GM21529 (cell line): ENCODE results near the gene STMN1.

Experiments used
- ATAC-seq: cut with Tn5 transposase; IDR thresholded peaks from one replicate; pipeline ENCODE4 v1.9.1; 2021; ENCODE audit not compliant: unreplicated experiment

Gene STMN1

DNA sequence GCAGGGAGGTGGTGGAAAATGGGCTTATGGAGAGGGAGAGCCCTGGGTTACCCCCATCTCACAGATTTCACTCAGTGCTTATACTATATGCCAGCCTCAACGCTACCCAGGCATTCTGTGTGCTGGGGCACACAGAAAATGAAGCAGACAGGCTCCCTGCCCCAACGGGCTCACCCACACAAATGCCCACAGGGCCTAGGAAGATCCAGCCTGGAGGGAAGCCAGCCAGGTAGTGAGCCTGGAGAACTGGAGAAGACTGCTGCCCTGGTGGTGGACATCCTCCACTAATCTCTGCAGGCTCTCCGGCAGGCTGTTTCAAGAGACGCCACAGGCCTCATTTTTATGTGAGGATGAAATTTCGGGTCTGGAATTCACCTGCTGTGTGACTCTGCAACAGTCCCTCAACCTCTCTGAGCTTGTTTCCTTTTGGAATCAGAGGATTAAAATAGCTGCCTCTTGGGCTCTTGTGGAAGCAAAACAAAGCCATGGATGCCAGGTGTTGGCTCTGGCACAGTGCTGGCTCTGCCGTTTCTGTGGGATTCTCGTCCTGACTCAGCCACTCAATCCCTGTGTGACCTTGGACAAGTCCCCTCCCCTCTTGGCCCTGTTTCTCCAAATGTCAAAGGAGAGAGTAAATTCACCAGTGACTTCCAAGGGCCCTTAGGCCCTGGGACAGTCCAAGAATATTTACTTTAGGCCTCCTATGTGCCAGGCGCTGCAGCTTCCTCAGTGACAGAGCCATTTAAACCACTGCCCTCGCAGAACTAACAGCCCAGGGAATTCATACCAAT is 34.3 kb downstream of the STMN1 start:
- no peak for ATAC-seq

DNA sequence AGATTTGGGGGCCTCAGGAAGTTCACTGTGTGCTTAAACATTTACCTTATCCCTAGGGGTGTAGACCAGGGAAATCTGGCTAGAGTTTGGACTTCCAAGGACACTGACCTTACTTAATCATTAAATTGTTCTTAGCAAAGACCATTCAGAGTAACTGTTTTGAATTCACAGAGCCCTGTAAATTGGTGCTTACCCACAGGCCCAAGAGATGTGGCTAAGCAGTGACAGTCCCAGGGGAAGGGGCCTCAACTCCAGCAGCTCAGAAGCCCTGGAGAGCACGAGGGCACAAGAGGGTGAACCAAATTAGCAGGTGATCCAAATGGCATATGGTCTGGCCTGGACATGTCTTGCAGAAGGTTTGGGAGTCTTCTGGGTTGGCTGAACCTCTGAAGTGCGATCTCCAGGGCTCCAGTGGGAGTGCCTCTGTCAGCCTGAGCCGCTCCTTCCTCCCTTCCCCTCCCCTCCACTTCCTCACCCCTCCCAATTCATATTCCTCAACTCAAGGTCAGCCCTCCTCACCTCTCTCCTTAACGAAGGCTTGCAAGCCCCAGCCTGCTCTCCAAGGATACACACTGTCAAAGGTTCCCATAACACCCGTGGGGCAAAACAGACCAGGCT is 35.0 kb downstream of the STMN1 start:
- no peak for ATAC-seq

DNA sequence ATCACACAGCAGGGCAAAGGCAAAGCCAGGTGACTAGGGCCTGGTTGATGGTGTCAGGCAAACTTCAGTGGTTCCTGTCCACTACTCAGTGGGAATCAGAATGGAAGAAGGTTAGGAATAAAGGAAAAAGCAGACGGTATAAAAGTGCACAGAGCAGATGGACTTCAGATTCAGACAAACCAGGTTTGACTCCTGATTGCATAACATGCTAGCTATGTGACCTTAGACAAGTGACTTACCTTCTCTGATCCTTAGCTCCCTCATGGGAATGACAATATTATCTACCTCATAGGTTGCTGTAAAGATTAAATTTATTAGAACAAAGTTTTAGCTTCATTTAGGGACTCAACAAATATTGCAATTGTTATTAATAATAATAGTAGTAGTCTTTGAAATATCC is 35.6 kb downstream of the STMN1 start:
- ATAC-seq, result no peak

DNA sequence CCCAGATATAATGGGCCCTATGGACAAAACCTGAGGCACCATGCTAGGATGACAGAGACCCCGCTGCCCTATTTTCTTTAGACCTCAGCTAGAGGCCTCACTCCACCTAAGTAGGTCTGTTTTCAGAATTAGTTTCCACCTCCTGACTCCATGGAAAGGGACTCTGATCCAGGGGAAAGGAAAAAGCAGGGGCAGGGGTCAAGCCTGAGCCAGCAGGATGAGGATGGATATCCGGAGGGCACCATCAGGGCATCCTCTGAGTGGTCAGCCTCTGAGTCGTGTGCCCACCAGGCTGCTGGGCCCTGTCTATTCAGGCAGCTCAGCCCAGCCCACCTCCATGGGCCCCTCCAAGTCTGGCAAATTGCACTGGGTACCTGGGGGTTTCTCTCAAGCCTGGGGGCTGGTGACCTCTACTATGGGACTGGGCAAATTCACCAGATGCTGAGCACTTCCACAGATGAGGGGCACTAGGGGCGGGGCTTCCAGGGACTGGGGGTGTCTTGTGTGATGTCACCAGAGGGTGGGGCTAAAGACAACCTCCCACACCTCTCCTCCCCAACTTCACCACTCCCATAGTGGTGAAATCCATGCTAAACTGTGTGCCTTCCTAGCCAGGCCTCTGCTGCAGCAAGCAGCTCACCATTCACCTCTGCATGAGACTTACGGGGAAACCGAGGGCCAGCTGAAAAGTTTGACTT is 36.2 kb downstream of the STMN1 start:
- ATAC-seq, result no peak

DNA sequence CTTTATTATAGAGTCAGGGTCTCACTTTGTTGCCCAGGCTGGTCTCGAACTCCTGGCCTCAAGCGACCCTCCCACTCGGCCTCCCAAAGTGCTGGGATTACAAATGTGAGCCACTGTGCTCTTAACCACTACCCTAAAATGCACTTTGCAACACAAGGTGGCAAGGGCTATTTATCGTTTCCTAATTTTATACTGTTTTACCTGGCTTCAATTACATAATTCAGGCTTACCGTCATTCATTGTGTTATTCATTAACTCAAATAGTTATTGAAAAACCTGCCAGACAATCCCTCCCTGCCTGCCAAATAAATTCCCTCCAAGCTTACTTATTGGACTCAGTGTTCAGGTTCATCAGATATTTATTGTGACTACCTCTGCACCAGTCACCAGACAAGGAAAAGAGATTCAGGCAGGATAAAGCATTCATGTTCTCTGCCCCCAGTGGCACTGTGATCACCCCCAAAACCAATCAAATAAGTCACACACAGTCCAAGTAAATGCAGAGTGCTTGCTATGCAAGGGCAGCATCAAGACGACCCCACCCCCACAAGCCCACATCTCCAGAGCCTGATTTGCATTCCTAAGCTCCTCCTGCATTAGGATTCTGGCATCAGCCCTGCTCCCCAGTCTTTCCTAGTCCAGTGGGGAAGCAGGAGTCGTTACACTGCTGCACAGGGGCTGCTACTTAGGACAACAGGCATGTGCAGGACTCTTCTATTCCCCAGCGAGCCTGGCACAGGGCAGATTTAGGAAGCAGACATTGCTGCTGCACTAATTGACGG is 38.8 kb downstream of the STMN1 start:
- ATAC-seq, result no peak

DNA sequence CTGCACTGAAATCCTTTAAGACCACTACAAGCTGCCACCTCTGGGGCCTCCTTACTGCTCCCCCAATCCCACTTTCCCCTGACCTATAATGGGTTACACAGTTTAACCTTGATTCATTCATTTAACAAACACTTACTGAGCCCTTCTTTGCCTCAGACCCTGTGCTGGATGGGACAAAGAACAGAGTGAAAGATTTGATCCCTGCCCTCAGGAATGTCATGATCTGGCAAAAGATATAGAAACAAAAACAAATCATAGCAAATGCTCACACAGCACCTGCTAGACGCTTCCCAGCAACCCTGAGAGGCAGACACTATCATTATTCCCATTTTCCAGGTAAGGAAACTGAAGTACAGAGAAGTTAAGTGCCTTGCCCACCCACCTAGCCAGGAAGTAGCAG is 39.9 kb downstream of the STMN1 start:
- ATAC-seq, result no peak

DNA sequence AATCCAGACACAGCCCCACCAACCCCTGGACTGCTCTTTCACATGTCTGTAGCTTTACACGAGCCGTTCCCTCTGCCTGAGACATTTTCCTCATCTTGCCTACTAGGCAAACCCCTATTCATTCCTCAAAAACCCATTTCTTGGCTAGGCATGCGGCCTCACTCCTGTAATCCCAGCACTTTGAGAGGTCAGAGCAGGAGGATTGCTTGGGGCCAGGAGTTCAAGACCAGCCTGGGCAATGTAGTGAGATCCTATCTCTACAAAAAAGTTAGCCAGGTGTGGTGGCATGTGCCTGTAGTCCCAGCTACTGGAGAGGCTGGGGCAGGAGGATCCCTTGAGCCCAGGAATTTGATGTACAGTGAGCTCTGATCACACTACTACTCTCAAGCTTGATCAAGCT is 41.8 kb downstream of the STMN1 start:
- ATAC-seq, result no peak

DNA sequence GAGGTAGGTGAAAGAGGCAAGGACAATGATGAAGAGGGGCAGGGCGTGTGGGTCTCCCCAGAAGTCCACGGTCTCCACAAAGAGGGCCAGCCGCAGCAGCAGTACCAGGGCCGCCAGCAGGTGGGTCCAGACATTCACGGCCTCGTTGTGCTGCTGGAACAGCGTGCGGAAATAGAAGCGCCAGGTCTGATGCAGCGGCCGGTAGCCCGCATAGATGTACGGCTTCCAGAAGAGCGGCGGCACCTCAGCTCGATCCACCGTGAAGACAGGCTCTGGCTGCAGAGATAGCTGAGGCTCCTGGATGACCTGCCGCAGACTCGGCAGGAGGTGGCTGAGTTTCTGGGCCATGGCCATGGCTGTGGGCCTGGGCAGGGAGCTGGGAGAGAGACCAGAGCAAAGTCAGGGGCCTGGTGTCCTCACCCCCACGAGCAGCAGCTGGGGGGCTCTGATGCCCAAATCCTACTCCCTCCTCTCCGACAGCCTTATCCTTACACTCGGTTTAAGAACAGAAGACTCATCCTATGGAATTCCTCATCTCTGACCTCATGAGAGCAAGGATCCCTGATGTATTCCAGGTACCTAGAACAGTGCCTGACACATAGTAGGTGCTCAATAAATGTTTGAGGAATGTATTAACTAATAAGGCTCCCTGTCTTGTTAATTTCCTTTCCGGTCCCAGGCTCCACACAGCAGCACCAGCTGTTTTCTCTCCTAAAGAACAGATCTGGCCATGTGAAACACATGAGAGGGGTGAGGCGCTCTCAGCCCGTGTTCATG is 42.5 kb downstream of the STMN1 start:
- no peak for ATAC-seq

DNA sequence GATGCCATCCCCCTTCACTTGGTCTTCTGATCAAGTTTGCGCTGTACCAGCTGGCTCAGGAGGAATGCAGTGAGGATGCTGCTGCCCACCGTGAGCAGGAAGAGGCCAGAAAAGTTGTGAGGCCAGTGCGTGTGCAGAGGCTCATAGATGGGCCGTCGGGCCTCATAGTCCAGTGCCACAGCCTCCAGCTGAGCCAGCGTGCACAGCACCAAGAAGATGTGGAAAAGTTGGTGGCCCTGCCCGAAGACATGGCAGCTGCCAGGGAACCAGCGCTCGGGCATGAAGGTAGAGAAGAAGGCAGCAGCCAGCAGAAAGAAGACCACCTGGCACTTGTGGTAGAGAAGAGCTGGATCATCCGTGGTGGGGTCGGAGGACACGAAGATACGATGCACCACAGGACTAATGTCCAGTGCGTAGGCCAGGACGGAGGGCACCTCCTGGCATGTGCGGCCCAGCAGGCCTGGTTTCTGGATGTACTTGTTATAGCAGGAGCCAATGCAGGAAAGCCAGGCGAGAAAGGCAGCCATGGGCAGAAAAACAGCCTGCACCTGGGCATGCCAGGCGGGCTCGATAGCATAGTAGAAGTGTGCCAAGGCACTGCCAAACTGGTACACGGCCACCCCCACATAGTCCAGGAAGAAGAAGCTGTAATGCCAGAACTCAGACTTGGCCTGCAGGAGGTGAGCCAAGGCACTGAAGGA is 43.3 kb downstream of the STMN1 start:
- no peak for ATAC-seq

DNA sequence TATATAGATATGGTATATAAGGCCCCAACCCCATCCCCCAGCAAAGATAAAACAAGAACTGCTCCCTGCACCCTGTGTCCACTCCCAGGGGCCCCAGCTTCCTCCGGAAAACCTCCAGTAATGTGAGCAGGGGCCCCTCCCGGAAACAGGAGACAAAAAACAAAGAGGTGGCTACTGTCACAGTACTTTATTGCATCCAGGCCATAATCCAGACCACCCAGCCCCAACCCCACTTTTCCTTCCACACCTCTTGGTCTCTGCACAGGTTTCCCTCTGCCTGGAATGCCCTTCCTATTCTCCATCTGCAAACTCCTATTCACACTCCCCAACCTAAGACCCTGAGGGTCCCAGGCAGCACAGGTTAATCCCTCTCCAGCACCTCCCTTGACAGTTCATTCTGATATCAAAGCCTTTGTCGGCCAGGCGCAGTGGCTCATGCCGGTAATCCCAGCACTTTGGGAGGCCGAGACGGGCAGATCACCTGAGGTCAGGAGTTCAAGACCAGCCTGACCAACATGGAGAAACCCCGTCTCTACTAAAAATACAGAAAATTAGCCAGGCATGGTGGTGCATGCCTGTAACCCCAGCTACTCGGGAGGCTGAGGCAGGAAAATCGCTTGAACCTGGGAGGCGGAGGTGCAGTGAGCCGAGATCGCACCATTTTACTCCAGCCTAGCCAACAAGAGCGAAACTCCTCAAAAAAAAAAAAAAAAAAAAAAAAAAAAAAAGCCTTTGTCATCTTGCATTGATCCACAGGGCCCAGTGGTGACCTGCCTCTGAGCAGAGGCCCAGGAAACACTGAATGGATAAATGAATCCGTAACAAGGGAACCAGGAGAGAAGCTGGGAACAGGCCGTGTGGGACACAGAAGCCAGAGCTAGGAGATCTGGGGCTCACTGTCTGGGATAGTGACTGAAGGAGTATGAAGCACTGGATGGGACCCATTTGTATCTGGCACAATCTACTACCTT is 44.6 kb downstream of the STMN1 start:
- no peak for ATAC-seq

DNA sequence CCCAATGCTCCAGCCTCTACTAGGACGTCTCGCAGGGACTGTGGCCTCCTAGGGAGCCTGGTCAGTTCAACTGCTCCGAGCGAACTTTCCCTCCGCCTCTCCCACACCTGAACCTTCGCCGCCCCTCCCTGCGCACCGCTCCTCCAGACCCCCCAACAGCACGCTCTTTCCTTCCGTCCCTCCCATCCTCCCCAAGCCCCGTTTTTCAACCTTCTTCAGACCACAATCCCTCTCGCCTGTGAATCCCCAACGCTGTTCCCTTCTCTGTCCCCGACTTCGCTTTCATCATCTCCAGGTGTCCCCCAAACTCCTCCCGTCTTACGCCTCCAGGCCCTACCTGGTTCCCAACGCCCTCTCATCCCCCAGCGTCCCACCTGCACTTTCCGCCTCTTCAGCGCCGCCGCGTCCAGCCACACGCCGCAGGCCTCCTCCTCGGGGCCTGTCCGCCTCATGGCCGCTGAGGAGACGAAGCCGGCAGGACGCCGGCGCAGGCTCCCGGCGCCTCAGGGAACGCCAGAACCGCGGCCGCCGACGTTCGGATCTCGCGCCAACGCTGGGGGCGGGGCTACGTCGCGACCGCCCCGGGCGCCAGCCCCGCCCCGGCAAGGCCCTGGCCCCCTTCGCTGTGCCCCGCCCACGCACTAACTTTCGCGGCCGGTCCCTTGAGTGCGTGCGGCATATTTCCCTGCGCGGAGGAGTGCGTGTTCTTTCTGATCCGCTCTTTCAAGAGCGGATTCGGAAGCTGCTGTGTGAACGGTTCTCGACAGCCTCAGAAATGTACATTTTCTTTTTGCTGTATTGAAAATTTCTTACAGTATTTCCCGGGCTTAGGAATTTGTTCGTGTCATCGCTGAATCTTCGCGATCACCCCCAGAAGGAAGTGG is 47.1 kb downstream of the STMN1 start, which contains the start of gene AUNIP:
Gene AUNIP (minus strand): TSS at position 552 of the 884 bp plus-strand sequence. CDS start 100 bp downstream, at position 452.
- ATAC-seq, result peak; percentile 72

DNA sequence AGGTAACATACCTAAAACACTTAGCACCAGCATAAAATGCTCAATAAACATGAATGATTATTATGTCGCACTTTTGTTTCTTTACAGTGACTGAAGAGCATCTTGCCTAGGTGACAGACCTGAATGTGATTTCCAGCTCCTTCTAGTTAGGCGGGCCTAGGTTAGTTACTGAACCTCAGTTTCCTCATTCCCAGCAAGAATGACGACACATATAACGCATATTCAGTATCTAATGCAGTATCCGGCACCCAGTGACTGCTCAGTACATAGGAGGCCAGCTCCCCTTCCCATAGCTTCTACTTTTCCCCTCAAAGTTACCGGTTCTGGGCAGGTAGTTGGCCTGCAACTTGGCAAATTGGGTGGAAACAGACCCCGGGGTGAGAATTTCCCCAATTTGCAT is 47.7 kb downstream of the STMN1 start:
- no peak for ATAC-seq

DNA sequence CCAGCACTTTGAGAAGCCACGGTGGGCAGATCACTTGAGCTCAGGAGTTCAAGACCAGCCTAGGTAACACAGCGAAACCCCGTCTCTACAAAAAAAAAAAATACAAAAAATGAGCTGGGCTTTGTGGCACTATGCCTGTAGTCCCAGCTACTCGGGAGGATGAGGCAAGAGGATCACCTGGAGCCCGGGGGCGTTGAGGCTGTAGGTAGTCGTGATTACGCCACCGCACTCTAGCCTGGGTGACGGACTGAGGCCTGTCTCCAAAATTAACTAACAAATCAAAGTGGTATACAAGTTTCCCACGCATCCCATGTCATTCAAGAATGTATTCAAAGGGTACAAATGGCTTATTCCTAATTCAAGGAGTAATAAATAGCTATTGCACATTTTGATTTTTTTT is 49.4 kb downstream of the STMN1 start:
- ATAC-seq, result no peak

DNA sequence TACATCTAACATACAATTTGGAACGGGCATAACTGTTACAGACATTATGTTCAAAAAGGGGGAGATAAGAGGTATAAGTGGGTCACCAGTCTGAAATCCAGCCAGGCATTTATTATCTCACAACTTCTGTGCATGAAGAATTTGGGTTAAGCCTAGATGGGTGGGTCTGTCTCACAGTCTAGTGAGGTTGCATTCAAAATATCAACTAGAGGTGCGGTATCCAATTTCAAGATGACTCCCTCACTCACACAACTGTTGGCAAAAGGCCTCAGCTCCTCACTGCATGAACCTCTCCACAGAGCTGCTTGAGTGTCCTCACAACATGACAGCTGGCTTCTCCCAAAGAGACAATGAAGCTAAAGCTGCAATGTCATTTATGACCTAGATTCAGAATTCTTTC is 51.7 kb downstream of the STMN1 start:
- ATAC-seq, result no peak
